K562 (cell line): ENCODE data around the gene PBX2. TPM values are rescaled to one million over a fixed set of nuclear protein-coding genes. Genes with fewer than 3 reads are reported as not detected.

Source experiments
- ARID1B ChIP-seq: fragments of 450-650 bp; IDR thresholded peaks from 2 replicates; pipeline ENCODE4 v1.6.1; 2016; ENCODE audit warnings: antibody characterized with exemption, mild to moderate bottlenecking, inconsistent platforms
- CEBPB ChIP-seq: fragments of 450-650 bp; IDR thresholded peaks from 2 replicates; pipeline ENCODE4 v1.6.1; 2016; ENCODE audit warnings: missing genetic modification characterization, missing compliant biosample characterization
- FOS ChIP-seq: IDR thresholded peaks from 3 replicates; pipeline ENCODE4 v1.6.1; 2011; ENCODE audit not compliant: insufficient read length; ENCODE audit errors: extremely low read depth
- FOXK2 ChIP-seq, 2 experiments: fragments of 450-650 bp; IDR thresholded peaks in 1 of 2; conservative IDR thresholded peaks in 1 of 2; 2 replicates each; pipeline ENCODE4 v1.6.1; 2016; ENCODE audit warnings: low read depth in 2 of 2, mild to moderate bottlenecking in 1 of 2
- HDAC1 ChIP-seq, 2 experiments: fragments of 450-650 bp; IDR thresholded peaks; 2 replicates each; pipeline ENCODE4 v1.6.1; 2016 to 2017; ENCODE audit warnings: inconsistent platforms in 1 of 2, mild to moderate bottlenecking in 1 of 2, moderate library complexity in 1 of 2
- HINFP ChIP-seq: fragments of 450-650 bp; conservative IDR thresholded peaks from 2 replicates; pipeline ENCODE4 v1.6.1; 2016; ENCODE audit warnings: missing genetic modification characterization, low read depth, mild to moderate bottlenecking, control low read depth, missing compliant biosample characterization
- MAZ ChIP-seq, 2 experiments: fragments of 450-650 bp in 1 of 2; sonication (generic) in 1 of 2; formaldehyde crosslinking; IDR thresholded peaks in 1 of 2; conservative IDR thresholded peaks in 1 of 2; 2 replicates each; pipeline versions ENCODE4 v1.4.0 to v1.5.0; 2020; ENCODE audit warnings: mild to moderate bottlenecking in 1 of 2, missing genetic modification reagents in 1 of 2
- NONO ChIP-seq, 2 experiments: fragments of 200-400 bp in 1 of 2; fragments of 450-650 bp in 1 of 2; formaldehyde crosslinking in 1 of 2; IDR thresholded peaks; 2 replicates each; pipeline ENCODE4 v1.6.1; 2017; ENCODE audit warnings: low read depth in 2 of 2, mild to moderate bottlenecking in 2 of 2, moderate library complexity in 2 of 2, low read length in 1 of 2
- POLR2B ChIP-seq: fragments of 450-650 bp; IDR thresholded peaks from 2 replicates; pipeline ENCODE4 v1.6.1; 2018; ENCODE audit warnings: low read depth; ENCODE audit not compliant: partially characterized antibody
- RBM22 ChIP-seq: fragments of 200-400 bp; formaldehyde crosslinking; IDR thresholded peaks from 2 replicates; pipeline ENCODE4 v1.6.1; 2018; ENCODE audit warnings: low read length, low read depth; ENCODE audit not compliant: poor library complexity, severe bottlenecking
- SIN3A ChIP-seq, 2 experiments: fragments of 150-350 bp in 1 of 2; IDR thresholded peaks; 2 replicates each; pipeline ENCODE4 v1.6.1; 2011 to 2016; ENCODE audit warnings: borderline replicate concordance in 2 of 2, low read depth in 2 of 2, low read length in 2 of 2, mild to moderate bottlenecking in 2 of 2, moderate library complexity in 2 of 2; ENCODE audit not compliant: control insufficient read depth in 1 of 2
- SIRT6 ChIP-seq: IDR thresholded peaks from one replicate; pipeline ENCODE4 v1.6.1; 2012; ENCODE audit warnings: low read depth, mild to moderate bottlenecking, control low read depth, inconsistent platforms, low read length, moderate library complexity
- SUPT5H ChIP-seq: fragments of 450-650 bp; IDR thresholded peaks from 2 replicates; pipeline ENCODE4 v1.6.1; 2016
- TFAP4 ChIP-seq: sonication (generic); formaldehyde crosslinking; IDR thresholded peaks from 2 replicates; pipeline ENCODE4 v1.8.0; 2022; ENCODE audit warnings: missing genetic modification reagents, mild to moderate bottlenecking, moderate library complexity, borderline replicate concordance
- USF1 ChIP-seq: sonication (generic); formaldehyde crosslinking; IDR thresholded peaks from 2 replicates; pipeline ENCODE4 v1.9.0; 2022; ENCODE audit warnings: mild to moderate bottlenecking, missing genetic modification reagents
- ZBTB5 ChIP-seq: fragments of 450-650 bp; IDR thresholded peaks from 2 replicates; pipeline ENCODE4 v1.6.1; 2017; ENCODE audit warnings: antibody characterized with exemption
- ZNF263 ChIP-seq: sonication (generic); formaldehyde crosslinking; IDR thresholded peaks from 2 replicates; pipeline ENCODE4 v1.8.0; 2022; ENCODE audit warnings: mild to moderate bottlenecking, missing genetic modification reagents, borderline replicate concordance
- ZNF740 ChIP-seq, 3 experiments: fragments of 200-800 bp in 1 of 3; sonication (Bioruptor generic) in 1 of 3; sonication (generic) in 1 of 3; formaldehyde crosslinking in 1 of 3; IDR thresholded peaks; 2 replicates each; pipeline versions ENCODE4 v1.6.1 to v1.8.0; 2016 to 2022; ENCODE audit warnings: mild to moderate bottlenecking in 2 of 3, missing compliant biosample characterization in 2 of 3, missing genetic modification characterization in 2 of 3, missing genetic modification reagents in 1 of 3
- ZSCAN29 ChIP-seq: fragments of 450-650 bp; IDR thresholded peaks from 2 replicates; pipeline ENCODE4 v1.6.1; 2017
- polyA plus RNA-seq, 8 experiments: library from polyadenylated mRNA; depleted of rRNA in 4 of 8; stranded (reverse) in 5 of 8; unstranded in 3 of 8; fragments of >200 nt; fragmentation: Nextera tagmentation in 2 of 8; fragmentation: Illumina TruSeq in 1 of 8; extraction: Ambion mirVana in 2 of 8; extraction: Trizol in 1 of 8; gene quantifications; 2 replicates each; pipeline versions ENCODE4 v1.2.1 to v1.2.3, GENCODE V29; 2011 to 2014; ENCODE audit warnings: inconsistent platforms in 1 of 8, missing spikeins in 1 of 8
- total RNA-seq, 7 experiments: library from RNA; depleted of rRNA in 6 of 7; stranded (reverse); fragments of >200 nt in 6 of 7; fragmentation: Illumina TruSeq in 2 of 7; extraction: Trizol in 2 of 7; gene quantifications; 2 replicates each; pipeline versions ENCODE4 v1.2.1 to v1.2.3, GENCODE V29; 2011 to 2021; ENCODE audit warnings: low replicate concordance in 1 of 7

The PBX2 gene
- total and polyA plus RNA-seq, 9 of the 15 experiments (the other 6 are each of a cell fraction or from before 2014, with no cell fraction given): 1.9 to 134 (median 62.5) TPM

GRCh38 chr6:32188381-32189068 is 1.5 kb downstream of the PBX2 start (continued):
- TF ChIP-seq ZSCAN29: 0 out of 2 replicates have a peak, but pooled peaks have one; percentile 20
- TF ChIP-seq USF1 (CRISPR knock-in tag): no peak
- peak; percentile 24; the same call in 1 of the 2 replicates for TF ChIP-seq SUPT5H
- TF ChIP-seq SIN3A (IDR thresholded peaks at IDR 0.05; ENCODE audit: borderline replicate concordance in 2 of 2, control insufficient read depth in 1 of 2, low read depth in 2 of 2, low read length in 2 of 2): peak in 1 of 2 experiments; percentile 77; a peak in 1 of 4 replicates
- TF ChIP-seq ZNF740 (CRISPR knock-in tag; IDR thresholded peaks at IDR 0.05): no peak
- peak in 1 of 2 experiments; percentile 55; a peak in 1 of 4 replicates for TF ChIP-seq ZNF740 (tag; IDR thresholded peaks at IDR 0.05)
- 0 out of 2 replicates have a peak, but pooled peaks have one; percentile 20 for TF ChIP-seq ARID1B
- no peak for TF ChIP-seq FOS
- TF ChIP-seq NONO (IDR thresholded peaks at IDR 0.05; ENCODE audit: low read depth in 2 of 2, low read length in 1 of 2): no peak
- TF ChIP-seq RBM22: no peak
- peak; percentile 91 for TF ChIP-seq CEBPB
- peak in 1 of 2 experiments; percentile 48; a peak in 1 of 4 replicates for TF ChIP-seq HDAC1 (IDR thresholded peaks at IDR 0.05)
- 0 out of 2 replicates have a peak, but pooled peaks have one; percentile 13 for TF ChIP-seq HINFP (tag)
- TF ChIP-seq POLR2B: peak; percentile 43
- no peak for TF ChIP-seq SIRT6
- 0 out of 4 replicates have a peak, but pooled peaks of 1 of the 2 experiments have one; percentile 12 for TF ChIP-seq FOXK2 (conservative IDR thresholded peaks at IDR 0.05 in 1 of 2, IDR thresholded peaks at IDR 0.05 in 1 of 2; ENCODE audit: low read depth in 2 of 2)
- peak in 1 of 2 experiments; percentile 3; a peak in 1 of 4 replicates for TF ChIP-seq MAZ (CRISPR knock-in tag; conservative IDR thresholded peaks at IDR 0.05 in 1 of 2, IDR thresholded peaks at IDR 0.05 in 1 of 2)
- 0 out of 2 replicates have a peak, but pooled peaks have one; percentile 22 for TF ChIP-seq ZBTB5
- TF ChIP-seq TFAP4 (CRISPR knock-in tag): peak; percentile 92
- peak; percentile 95 for TF ChIP-seq ZNF263 (CRISPR knock-in tag)
